ENCODE data around the gene CCDC85A. TPM values are rescaled to one million over a fixed set of nuclear protein-coding genes. Genes with fewer than 3 reads are reported as not detected.

Gene CCDC85A
- total RNA-seq, 4 donors from 2014 or later, result 0.42 to 2.1 (median 1.3) TPM

DNA sequence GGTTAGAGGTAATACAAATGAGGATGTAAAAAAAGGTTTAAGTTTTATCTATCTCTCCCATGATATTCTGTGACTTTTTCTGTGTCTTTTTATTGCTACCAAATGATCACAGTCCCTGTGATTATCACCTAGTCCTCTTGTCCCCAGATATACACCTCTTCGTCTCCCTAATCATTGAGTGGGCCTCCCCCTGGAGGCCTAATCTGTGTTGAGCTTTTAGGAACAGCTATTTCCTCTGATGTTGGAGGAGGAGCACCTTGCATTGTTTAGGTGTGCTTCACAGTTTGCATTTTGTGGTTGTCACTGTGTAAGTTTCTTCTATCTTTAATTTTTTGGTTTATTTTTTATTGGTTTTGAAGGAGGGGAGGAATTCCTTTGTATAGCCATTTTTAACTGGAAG, 33.3 kb downstream of the CCDC85A start:
- intact Hi-C loops (cut with DNase I), result no loop called here
- no peaks in the 10 kb centered on the region for H3K36me3 ChIP-seq
- WGBS, 2 donors, result 57 to 59% methylated on average over 1 of the region's 1 CpG
- DNase-seq, result no peak
- no peaks in the 10 kb centered on the region for H3K4me1 ChIP-seq
- TF ChIP-seq POLR2A (IDR thresholded peaks at IDR 0.05), result no peak
- TF ChIP-seq, protein P1, sequence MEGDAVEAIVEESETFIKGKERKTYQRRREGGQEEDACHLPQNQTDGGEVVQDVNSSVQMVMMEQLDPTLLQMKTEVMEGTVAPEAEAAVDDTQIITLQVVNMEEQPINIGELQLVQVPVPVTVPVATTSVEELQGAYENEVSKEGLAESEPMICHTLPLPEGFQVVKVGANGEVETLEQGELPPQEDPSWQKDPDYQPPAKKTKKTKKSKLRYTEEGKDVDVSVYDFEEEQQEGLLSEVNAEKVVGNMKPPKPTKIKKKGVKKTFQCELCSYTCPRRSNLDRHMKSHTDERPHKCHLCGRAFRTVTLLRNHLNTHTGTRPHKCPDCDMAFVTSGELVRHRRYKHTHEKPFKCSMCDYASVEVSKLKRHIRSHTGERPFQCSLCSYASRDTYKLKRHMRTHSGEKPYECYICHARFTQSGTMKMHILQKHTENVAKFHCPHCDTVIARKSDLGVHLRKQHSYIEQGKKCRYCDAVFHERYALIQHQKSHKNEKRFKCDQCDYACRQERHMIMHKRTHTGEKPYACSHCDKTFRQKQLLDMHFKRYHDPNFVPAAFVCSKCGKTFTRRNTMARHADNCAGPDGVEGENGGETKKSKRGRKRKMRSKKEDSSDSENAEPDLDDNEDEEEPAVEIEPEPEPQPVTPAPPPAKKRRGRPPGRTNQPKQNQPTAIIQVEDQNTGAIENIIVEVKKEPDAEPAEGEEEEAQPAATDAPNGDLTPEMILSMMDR (IDR thresholded peaks at IDR 0.05), result no peak
- H3K27ac ChIP-seq, result no peak overlapping the region
- no peaks in the 10 kb centered on the region for H3K27me3 ChIP-seq
- H3K9me3 ChIP-seq, result no peaks in the 10 kb centered on the region
- no peak overlapping the region for H3K4me3 ChIP-seq

DNA sequence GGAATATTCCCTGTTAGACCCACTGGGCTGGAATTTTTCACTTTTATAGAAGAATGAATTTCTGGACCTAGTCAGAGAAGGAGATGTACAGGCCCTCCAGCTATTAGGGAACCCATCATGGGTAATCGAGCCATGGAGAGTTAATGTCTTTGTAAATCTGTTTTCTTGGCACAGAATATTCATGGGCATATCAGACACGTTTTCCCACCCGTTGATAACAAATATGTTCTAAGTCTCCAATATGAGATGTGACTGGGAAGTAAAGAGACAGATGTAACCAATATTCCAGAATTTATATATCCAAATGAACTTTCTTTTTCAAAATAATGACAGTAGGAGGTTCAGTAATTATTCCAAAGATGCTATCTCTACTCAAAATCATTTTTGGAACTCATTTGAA, 38.7 kb downstream of the CCDC85A start:
- Histone ChIP-seq H3K4me1 (no peaks in the 10 kb centered on the region), H3K4me3 (no peak overlapping the region), H3K9me3 (no peaks in the 10 kb centered on the region), H3K27me3 (no peaks in the 10 kb centered on the region), H3K36me3 (no peaks in the 10 kb centered on the region), H3K27ac (no peak overlapping the region)
- intact Hi-C loops (cut with DNase I), result no loop called here
- TF ChIP-seq POLR2A (IDR thresholded peaks at IDR 0.05), result no peak
- TF ChIP-seq, protein P1 (IDR thresholded peaks at IDR 0.05), result no peak
- no peak for DNase-seq
- whole genome bisulfite sequencing, 2 donors, result 82 to 85% methylated on average over 3 of the region's 3 CpGs

DNA sequence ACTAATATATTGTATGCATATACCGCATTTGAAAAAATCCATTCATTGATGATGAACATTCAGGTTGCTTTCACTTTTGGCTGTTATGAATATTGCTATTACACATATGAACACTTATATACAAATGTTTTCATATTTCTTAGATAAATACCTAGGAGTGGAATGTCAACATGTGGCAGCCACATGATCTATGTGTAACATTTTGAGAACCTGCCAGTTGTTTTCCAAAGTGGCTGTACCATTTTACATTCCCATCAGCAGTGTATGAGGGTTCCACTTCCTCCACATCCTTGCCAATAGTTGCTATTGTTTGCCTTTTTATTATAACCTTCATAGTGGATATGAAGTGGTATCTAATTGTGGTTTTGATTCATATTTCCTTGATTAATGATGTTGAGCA, 40.5 kb downstream of the CCDC85A start:
- Histone ChIP-seq H3K4me3 (no peak overlapping the region), H3K9me3 (no peaks in the 10 kb centered on the region), H3K27ac (no peak overlapping the region), H3K27me3 (no peaks in the 10 kb centered on the region), H3K4me1 (no peaks in the 10 kb centered on the region), H3K36me3 (no peaks in the 10 kb centered on the region)
- WGBS, 2 donors, result 71 to 95% methylated on average over 1 of the region's 1 CpG
- no peak for DNase-seq
- no peak for TF ChIP-seq POLR2A (IDR thresholded peaks at IDR 0.05)
- TF ChIP-seq, protein P1 (IDR thresholded peaks at IDR 0.05), result no peak
- intact Hi-C loops (cut with DNase I), result no loop called here

DNA sequence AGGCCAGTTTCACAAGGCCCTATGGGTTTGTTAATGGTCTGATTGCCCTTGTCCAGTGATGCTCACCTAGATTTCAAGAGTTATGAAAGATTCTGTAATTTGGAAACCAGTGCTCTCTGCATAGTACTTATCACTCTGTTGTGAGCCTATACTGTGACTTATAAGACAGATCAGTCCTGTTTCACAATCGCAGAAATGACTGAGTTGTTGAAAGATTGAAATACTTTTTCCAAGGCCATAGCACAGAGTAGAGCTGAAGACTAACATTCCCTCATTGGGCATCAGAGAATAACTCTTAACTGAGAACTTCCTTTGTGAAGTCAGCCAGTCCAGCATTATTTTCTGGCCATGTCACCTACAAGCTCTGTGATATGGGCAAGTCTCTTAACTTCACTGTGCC, 44.0 kb downstream of the CCDC85A start:
- Histone ChIP-seq H3K4me3 (no peak overlapping the region), H3K9me3 (no peaks in the 10 kb centered on the region), H3K4me1 (no peaks in the 10 kb centered on the region), H3K27ac (no peak overlapping the region), H3K27me3 (no peaks in the 10 kb centered on the region), H3K36me3 (no peaks in the 10 kb centered on the region)
- 95 to 100% methylated on average over 1 of the region's 1 CpG for WGBS, 2 donors
- DNase-seq, result no peak
- TF ChIP-seq, protein P1 (IDR thresholded peaks at IDR 0.05), result no peak
- TF ChIP-seq POLR2A (IDR thresholded peaks at IDR 0.05), result no peak
- intact Hi-C loops (cut with DNase I), result no loop called here

DNA sequence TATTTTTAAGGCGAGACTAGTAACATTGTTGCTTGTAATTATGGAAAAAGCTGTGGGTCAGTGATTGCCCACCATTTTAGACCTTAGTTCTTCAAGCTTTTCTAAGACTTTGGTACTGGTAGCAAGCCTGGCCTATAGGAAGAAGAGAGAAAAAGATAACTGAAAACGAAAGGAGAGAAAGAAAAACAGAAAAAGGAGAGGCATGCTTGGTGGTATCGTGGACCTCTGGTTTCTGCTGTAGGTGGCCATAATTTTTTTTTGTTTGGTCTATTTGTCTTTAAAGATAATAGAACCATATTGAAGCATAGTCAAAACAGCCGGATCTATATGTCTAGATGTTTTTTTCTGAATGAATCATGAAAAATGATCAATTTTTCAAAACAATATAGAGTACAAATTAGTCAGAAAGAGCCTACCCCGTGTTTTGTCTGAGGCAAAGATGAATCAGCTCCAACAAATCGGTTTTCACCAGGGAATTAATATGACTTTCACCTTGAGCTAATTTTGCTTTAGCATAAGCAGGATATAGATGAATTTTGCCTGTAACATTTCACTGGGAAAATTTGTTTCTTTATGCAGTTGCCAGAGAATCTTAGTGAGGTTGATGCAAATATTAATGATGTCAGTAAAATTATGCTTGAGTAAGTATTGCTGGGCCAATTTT, 45.7 kb downstream of the CCDC85A start:
- DNase-seq, result no peak
- no peaks in the 10 kb centered on the region for H3K27me3 ChIP-seq
- WGBS, 2 donors, result 56 to 58% methylated on average over 6 of the region's 6 CpGs
- TF ChIP-seq, protein P1 (IDR thresholded peaks at IDR 0.05), result no peak
- TF ChIP-seq POLR2A (IDR thresholded peaks at IDR 0.05), result no peak
- no peaks in the 10 kb centered on the region for H3K36me3 ChIP-seq
- no peak overlapping the region for H3K4me3 ChIP-seq
- intact Hi-C loops (cut with DNase I), result no loop called here
- no peak overlapping the region for H3K27ac ChIP-seq
- H3K4me1 ChIP-seq, result no peaks in the 10 kb centered on the region
- H3K9me3 ChIP-seq, result no peaks in the 10 kb centered on the region

Data from esophagus squamous epithelium (tissue), 5 donors.